ENCODE data around the gene COL5A1. TPM values are rescaled to one million over a fixed set of nuclear protein-coding genes. Genes with fewer than 3 reads are reported as not detected.

The COL5A1 gene
- total RNA-seq, 4 donors from 2014 or later = 8.4 to 14.7 (median 11.3) TPM

- 63 to 64% methylated on average over 16 to 19 of the region's 20 CpGs for WGBS, 2 donors
- H3K4me3 ChIP-seq (ENCODE audit: low read depth, poor library complexity, severe bottlenecking) = no peak overlapping the region
- intact Hi-C loops (cut with DNase I; ENCODE audit: low total_unique reads) = no loop called here
- TF ChIP-seq POLR2A (IDR thresholded peaks at IDR 0.05) (no peak), CTCF (IDR thresholded peaks at IDR 0.05) (peak in 1 of 3 donors; percentile 73)
- DNase-seq (ENCODE audit: low spot score in 2 of 2) = peak; percentile 49 to 94
These were observed 47.9 kb downstream of the COL5A1 start for GRCh38 chr9:134689321-134690181.

GRCh38 chr9:134690301-134690751 is 48.7 kb downstream of the COL5A1 start:
- intact Hi-C loops (cut with DNase I; ENCODE audit: low total_unique reads) = no loop called here
- DNase-seq (ENCODE audit: low spot score in 2 of 2) = no peak
- H3K4me3 ChIP-seq (ENCODE audit: low read depth, poor library complexity, severe bottlenecking) = no peak overlapping the region
- WGBS, 2 donors = 82 to 86% methylated on average over 12 to 15 of the region's 15 CpGs
- TF ChIP-seq CTCF (IDR thresholded peaks at IDR 0.05) = no peak
- no peak for TF ChIP-seq POLR2A (IDR thresholded peaks at IDR 0.05)

- 74 to 76% methylated on average over 31 of the region's 31 CpGs for WGBS, 2 donors
- H3K4me3 ChIP-seq (ENCODE audit: low read depth, poor library complexity, severe bottlenecking) = no peak overlapping the region
- no peak for DNase-seq (ENCODE audit: low spot score in 2 of 2)
- TF ChIP-seq POLR2A (IDR thresholded peaks at IDR 0.05) = no peak
- no peak for TF ChIP-seq CTCF (IDR thresholded peaks at IDR 0.05)
- intact Hi-C loops (cut with DNase I; ENCODE audit: low total_unique reads) = no loop called here
These were observed 49.5 kb downstream of the COL5A1 start for GRCh38 chr9:134690946-134691694.

GRCh38 chr9:134691695-134692572 is 50.3 kb downstream of the COL5A1 start:
- no peak for DNase-seq (ENCODE audit: low spot score in 2 of 2)
- intact Hi-C loops (cut with DNase I; ENCODE audit: low total_unique reads) = no loop called here
- WGBS, 2 donors = 82% methylated on average over 23 of the region's 23 CpGs

More at GRCh38 chr9:134691695-134692572, 50.3 kb downstream of the COL5A1 start:
- H3K4me3 ChIP-seq (ENCODE audit: low read depth, poor library complexity, severe bottlenecking) = no peak overlapping the region
- TF ChIP-seq CTCF (IDR thresholded peaks at IDR 0.05) (no peak), POLR2A (IDR thresholded peaks at IDR 0.05) (no peak)
